Globus pallidus (tissue), 1 donor: Measurements from ENCODE around the gene ADGRD1.

ENCODE experiments used
- DNase-seq: peaks from one replicate; pipeline ENCODE4 v3.0.0-alpha.2; 2015; ENCODE audit warnings: low spot score

The ADGRD1 gene

GRCh38 chr12:131164096-131164872 is 210.6 kb downstream of the ADGRD1 start:
- no peak for DNase-seq

- no peak for DNase-seq
These were observed 213.0 kb downstream of the ADGRD1 start for GRCh38 chr12:131166717-131167116.

- DNase-seq: peak; percentile 11
These were observed 213.6 kb downstream of the ADGRD1 start for GRCh38 chr12:131167334-131167733.

GRCh38 chr12:131171029-131171428 is 217.3 kb downstream of the ADGRD1 start:
- DNase-seq: no peak

- DNase-seq: no peak
These were observed 221.2 kb downstream of the ADGRD1 start for GRCh38 chr12:131174901-131175300.

GRCh38 chr12:131176266-131176665 is 222.6 kb downstream of the ADGRD1 start:
- DNase-seq: no peak

- no peak for DNase-seq
These were observed 223.2 kb downstream of the ADGRD1 start for GRCh38 chr12:131176926-131177325.

GRCh38 chr12:131177599-131177998 is 223.9 kb downstream of the ADGRD1 start:
- DNase-seq: no peak

- no peak for DNase-seq
These were observed 233.9 kb downstream of the ADGRD1 start for GRCh38 chr12:131187602-131188001.

- no peak for DNase-seq
These were observed 234.7 kb downstream of the ADGRD1 start for GRCh38 chr12:131188131-131189050.

- DNase-seq: no peak
These were observed 236.1 kb downstream of the ADGRD1 start for GRCh38 chr12:131189781-131190180.

- no peak for DNase-seq
These were observed 237.3 kb downstream of the ADGRD1 start for GRCh38 chr12:131190965-131191364.
